Kidney (tissue), 14 donors: Measurements from ENCODE around the gene CDC6. TPM values are rescaled to one million over a fixed set of nuclear protein-coding genes. Genes with fewer than 3 reads are reported as not detected.

Experiments used
- DNase-seq, 5 donors: peaks; one replicate each; pipeline ENCODE4 v3.0.0-alpha.2; 2013 to 2020
- FAIRE-seq: peaks from 2 replicates; lab custom pipeline; 2012; peaks lifted over from hg19 to GRCh38; lab: Jason Lieb, UNC
- H3K27ac ChIP-seq, 2 donors: one replicate each; pipeline ENCODE4 v1.7.0; 2013; ENCODE audit warnings: low read depth in 2 of 2, low read length in 2 of 2, inconsistent platforms in 1 of 2
- H3K27me3 ChIP-seq: one replicate; pipeline ENCODE4 v1.7.1; 2013; ENCODE audit warnings: low read length, inconsistent platforms; ENCODE audit not compliant: control insufficient read depth, insufficient read depth
- H3K36me3 ChIP-seq, 3 donors: one replicate each; pipeline versions ENCODE4 v1.7.0 to v1.7.1; 2013; ENCODE audit warnings: low read length in 3 of 3, control low read depth in 1 of 3, inconsistent platforms in 1 of 3; ENCODE audit not compliant: insufficient read depth in 3 of 3, control insufficient read depth in 2 of 3
- H3K4me1 ChIP-seq, 3 donors: one replicate each; pipeline versions ENCODE4 v1.7.0 to v1.7.1; 2013; ENCODE audit warnings: low read length in 3 of 3, inconsistent platforms in 1 of 3, low read depth in 1 of 3; ENCODE audit not compliant: control insufficient read depth in 2 of 3, insufficient read depth in 2 of 3
- H3K4me3 ChIP-seq, 3 donors: one replicate each; pipeline versions ENCODE4 v1.7.0 to v1.8.1; 2013; ENCODE audit warnings: low read length in 3 of 3, control low read depth in 1 of 3, inconsistent platforms in 1 of 3
- H3K9ac ChIP-seq, 3 donors: one replicate each; pipeline versions ENCODE4 v1.7.0 to v1.7.1; 2013; ENCODE audit warnings: low read length in 3 of 3, control low read depth in 1 of 3, inconsistent platforms in 1 of 3
- H3K9me3 ChIP-seq, 3 donors: one replicate each; pipeline versions ENCODE4 v1.7.0 to v1.7.1; 2013; ENCODE audit warnings: low read length in 3 of 3, control low read depth in 1 of 3, inconsistent platforms in 1 of 3; ENCODE audit not compliant: control insufficient read depth in 2 of 3, insufficient read depth in 1 of 3
- CTCF ChIP-seq: IDR thresholded peaks from 3 replicates; pipeline ENCODE4 v1.5.1; 2012; ENCODE audit warnings: mild to moderate bottlenecking, moderate library complexity, borderline replicate concordance; ENCODE audit not compliant: insufficient read depth; ENCODE audit errors: extremely low read depth
- intact Hi-C: fragments of 100-400 bp; cut with DNase I; formaldehyde crosslinking; loops from one replicate; pipeline ENCODE4 v1.11.1; 2022
- polyA plus RNA-seq: library from polyadenylated mRNA; stranded (reverse); fragments of 350-450 nt; fragmentation: Illumina TruSeq; extraction: RNeasy Lipid Tissue Mini Kit (QIAGEN cat#74804); gene quantifications from one replicate; pipeline ENCODE4 v1.2.3, GENCODE V29; 2014; ENCODE audit warnings: low read depth, low replicate concordance; ENCODE audit not compliant: insufficient read depth
- total RNA-seq: library from RNA; stranded (reverse); fragmentation: NEBNext Ultra II Directional; extraction: Animal tissue kit (Norgen Biotek cat#: 25700); gene quantifications from one replicate; pipeline ENCODE4 v1.2.1, GENCODE V29; 2021
- donor health status: control.
- donor health status: control.
- donor health status: control.
- donor health status: control.
- donor health status: control.
- donor health status: DM: yes; HTN: yes; CAD: no.
- donor health status: Normal renal cell carcinoma (clear cell type).

CDC6 gene
- total and polyA plus RNA-seq, 2 donors from 2014 or later: 0.49 to 1.7 TPM

- Histone ChIP-seq H3K27me3 (no peaks in the 10 kb centered on the region), H3K4me1 (peaks cover 9 to 73% (median 52%) of the 10 kb centered on the region in 3 donors), H3K9me3 (no peaks in the 10 kb centered on the region), H3K4me3 (no peak overlapping the region), H3K9ac (peak overlapping the region in 1 of 3 donors; percentile 17), H3K36me3 (no peaks in the 10 kb centered on the region), H3K27ac (peak overlapping the region; percentile 38 to 72)
- DNase-seq (peak in 3 of 5 donors; percentile 67 to 72 (median 72)), FAIRE-seq (no peak)
- intact Hi-C loops: no loop called here
- no peak for TF ChIP-seq CTCF
Observed at GRCh38 chr17:40313668-40314583, 26.2 kb downstream of the CDC6 start.

GRCh38 chr17:40314584-40314956 is 26.9 kb downstream of the CDC6 start:
- no peak overlapping the region for H3K4me3 ChIP-seq
- no peaks in the 10 kb centered on the region for H3K36me3 ChIP-seq
- no peaks in the 10 kb centered on the region for H3K9me3 ChIP-seq
- DNase-seq (peak in 4 of 5 donors; percentile 54 to 98 (median 82)), FAIRE-seq (no peak)
- H3K27me3 ChIP-seq: no peaks in the 10 kb centered on the region
- peak overlapping the region in 1 of 2 donors; percentile 71 for H3K27ac ChIP-seq
- peaks cover 9 to 70% (median 47%) of the 10 kb centered on the region in 3 donors for H3K4me1 ChIP-seq
- no peak overlapping the region for H3K9ac ChIP-seq
- intact Hi-C loops: no loop called here
- no peak for TF ChIP-seq CTCF

GRCh38 chr17:40315206-40315605 is 27.5 kb downstream of the CDC6 start:
- no peaks in the 10 kb centered on the region for H3K9me3 ChIP-seq
- intact Hi-C loops: no loop called here
- no peak overlapping the region for H3K4me3 ChIP-seq
- DNase-seq (no peak), FAIRE-seq (no peak)
- TF ChIP-seq CTCF: no peak
- H3K4me1 ChIP-seq: peaks cover 6 to 69% (median 47%) of the 10 kb centered on the region in 3 donors
- H3K36me3 ChIP-seq: no peaks in the 10 kb centered on the region
- H3K9ac ChIP-seq: no peak overlapping the region
- H3K27me3 ChIP-seq: no peaks in the 10 kb centered on the region
- H3K27ac ChIP-seq: peak overlapping the region in 1 of 2 donors; percentile 13
